Ascending aorta (tissue), 2 donors: ENCODE results near the gene TRAPPC5. TPM values are rescaled to one million over a fixed set of nuclear protein-coding genes. Genes with fewer than 3 reads are reported as not detected.

Experiments used
- DNase-seq, 2 donors: peaks; one replicate each; pipeline ENCODE4 v3.0.0-alpha.2; 2019; ENCODE audit warnings: low spot score in 2 of 2
- H3K27ac ChIP-seq, 2 donors: fragments of 200-600 bp; sonication (generic); one replicate each; pipeline ENCODE4 v1.5.1; 2016 to 2017; ENCODE audit warnings: mild to moderate bottlenecking in 1 of 2
- H3K27me3 ChIP-seq: fragments of 200-600 bp; sonication (generic); one replicate; pipeline ENCODE4 v1.5.1; 2017
- H3K36me3 ChIP-seq, 2 donors: fragments of 200-600 bp; sonication (generic); one replicate each; pipeline ENCODE4 v1.5.1; 2016
- H3K4me1 ChIP-seq, 2 donors: fragments of 200-600 bp; sonication (generic); one replicate each; pipeline ENCODE4 v1.5.1; 2016 to 2017; ENCODE audit warnings: mild to moderate bottlenecking in 1 of 2
- H3K4me3 ChIP-seq, 2 donors: fragments of 200-600 bp; sonication (generic); one replicate each; pipeline ENCODE4 v1.5.1; 2016 to 2017; ENCODE audit warnings: mild to moderate bottlenecking in 1 of 2
- H3K9me3 ChIP-seq, 2 donors: fragments of 200-600 bp; sonication (generic); one replicate each; pipeline ENCODE4 v1.5.1; 2016
- intact Hi-C: fragments of 100-400 bp; cut with DNase I; formaldehyde crosslinking; loops from one replicate; pipeline ENCODE4 v1.15.1; 2023
- total RNA-seq: library from RNA; depleted of rRNA; stranded (reverse); fragments of >200 nt; gene quantifications from one replicate; pipeline ENCODE4 v1.1.0, GENCODE V29; 2016
- TF ChIP-seq, protein P1 (sequence below), 3 experiments: fragments of 200-600 bp in 2 of 3; fragments of 450-650 bp in 1 of 3; sonication (generic) in 2 of 3; IDR thresholded peaks; one replicate each; pipeline ENCODE4 v1.5.1; 2016 to 2019; ENCODE audit warnings: antibody characterized with exemption in 3 of 3, mild to moderate bottlenecking in 1 of 3, moderate library complexity in 1 of 3

TRAPPC5 gene
- total RNA-seq, 1 donor from 2014 or later = 166 TPM

DNA sequence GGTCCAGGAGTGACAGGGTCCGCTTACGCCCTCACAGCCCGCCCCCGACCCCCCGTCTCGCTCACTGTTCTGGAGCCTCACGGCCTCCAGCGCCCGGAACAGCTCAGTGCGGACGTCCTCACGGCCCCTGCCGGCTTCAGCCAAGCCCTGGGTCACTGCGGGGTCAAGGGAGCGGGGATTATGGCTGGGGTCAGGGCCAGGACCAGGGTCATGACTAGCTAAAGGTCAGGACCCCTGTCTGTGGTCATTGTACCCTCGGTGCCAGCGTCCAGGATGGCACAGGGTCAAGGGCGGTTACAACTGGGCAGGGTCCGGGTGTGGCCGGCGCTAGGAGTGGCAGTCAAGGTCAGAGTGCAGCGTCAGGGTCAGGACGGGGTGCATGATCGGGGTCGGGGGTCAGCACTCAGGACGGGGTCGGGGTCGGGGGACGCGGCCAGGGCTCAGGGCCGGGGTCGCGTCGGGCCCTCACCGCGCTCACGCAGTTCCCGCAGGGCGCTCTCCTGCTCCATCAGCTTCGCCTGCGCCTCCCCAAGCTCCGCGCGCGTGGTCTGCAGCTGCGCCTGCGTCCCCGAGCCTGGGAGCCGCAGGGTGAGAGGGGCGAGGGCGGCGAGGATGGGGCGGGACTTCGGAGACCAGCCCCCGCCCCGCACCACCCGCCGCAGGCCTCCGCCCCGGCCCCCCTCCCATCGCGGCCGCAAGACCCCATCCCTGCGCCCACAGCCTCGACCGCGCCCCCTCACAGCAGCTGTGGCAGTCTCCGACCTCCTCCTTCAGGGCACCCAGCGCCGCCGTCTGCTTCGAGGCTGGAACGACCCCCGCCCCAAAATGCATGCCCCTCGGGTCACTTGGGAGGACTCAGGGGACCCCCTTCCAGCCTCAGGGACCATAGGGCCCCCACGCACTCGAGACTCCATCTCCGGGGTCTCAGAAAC, 49.9 kb downstream of the TRAPPC5 start:
- no peaks in the 10 kb centered on the region for H3K36me3 ChIP-seq
- H3K4me3 ChIP-seq = peak overlapping the region in 1 of 2 donors; percentile 4
- intact Hi-C loops = no loop called here
- DNase-seq = no peak
- H3K4me1 ChIP-seq = no peaks in the 10 kb centered on the region
- TF ChIP-seq, protein P1, sequence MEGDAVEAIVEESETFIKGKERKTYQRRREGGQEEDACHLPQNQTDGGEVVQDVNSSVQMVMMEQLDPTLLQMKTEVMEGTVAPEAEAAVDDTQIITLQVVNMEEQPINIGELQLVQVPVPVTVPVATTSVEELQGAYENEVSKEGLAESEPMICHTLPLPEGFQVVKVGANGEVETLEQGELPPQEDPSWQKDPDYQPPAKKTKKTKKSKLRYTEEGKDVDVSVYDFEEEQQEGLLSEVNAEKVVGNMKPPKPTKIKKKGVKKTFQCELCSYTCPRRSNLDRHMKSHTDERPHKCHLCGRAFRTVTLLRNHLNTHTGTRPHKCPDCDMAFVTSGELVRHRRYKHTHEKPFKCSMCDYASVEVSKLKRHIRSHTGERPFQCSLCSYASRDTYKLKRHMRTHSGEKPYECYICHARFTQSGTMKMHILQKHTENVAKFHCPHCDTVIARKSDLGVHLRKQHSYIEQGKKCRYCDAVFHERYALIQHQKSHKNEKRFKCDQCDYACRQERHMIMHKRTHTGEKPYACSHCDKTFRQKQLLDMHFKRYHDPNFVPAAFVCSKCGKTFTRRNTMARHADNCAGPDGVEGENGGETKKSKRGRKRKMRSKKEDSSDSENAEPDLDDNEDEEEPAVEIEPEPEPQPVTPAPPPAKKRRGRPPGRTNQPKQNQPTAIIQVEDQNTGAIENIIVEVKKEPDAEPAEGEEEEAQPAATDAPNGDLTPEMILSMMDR (IDR thresholded peaks at IDR 0.05) = no peak
- H3K27me3 ChIP-seq = no peaks in the 10 kb centered on the region
- no peak overlapping the region for H3K27ac ChIP-seq
- H3K9me3 ChIP-seq = no peaks in the 10 kb centered on the region

DNA sequence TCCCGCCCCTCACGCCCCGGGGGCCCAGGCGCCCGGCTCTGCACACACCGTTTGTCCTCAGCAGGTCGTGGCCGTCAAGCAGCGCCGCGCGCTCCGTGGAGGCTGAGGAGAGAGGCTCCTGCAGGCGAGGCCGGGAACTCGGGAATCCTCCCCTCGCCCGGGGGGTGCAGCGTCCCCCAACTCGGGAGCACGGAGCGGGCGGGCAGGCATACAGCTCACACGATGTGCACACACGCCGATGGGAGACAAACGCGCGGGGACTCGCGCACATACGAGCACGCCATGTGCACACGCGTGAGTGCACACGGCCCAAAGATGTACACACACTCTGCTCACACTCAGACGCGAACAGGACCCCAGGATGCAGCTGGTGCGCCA, 50.6 kb downstream of the TRAPPC5 start:
- Histone ChIP-seq H3K36me3 (no peaks in the 10 kb centered on the region), H3K4me1 (no peaks in the 10 kb centered on the region), H3K4me3 (no peak overlapping the region), H3K27ac (no peak overlapping the region), H3K9me3 (no peaks in the 10 kb centered on the region), H3K27me3 (no peaks in the 10 kb centered on the region)
- TF ChIP-seq, protein P1 (IDR thresholded peaks at IDR 0.05) = no peak
- intact Hi-C loops = no loop called here
- DNase-seq = no peak

DNA sequence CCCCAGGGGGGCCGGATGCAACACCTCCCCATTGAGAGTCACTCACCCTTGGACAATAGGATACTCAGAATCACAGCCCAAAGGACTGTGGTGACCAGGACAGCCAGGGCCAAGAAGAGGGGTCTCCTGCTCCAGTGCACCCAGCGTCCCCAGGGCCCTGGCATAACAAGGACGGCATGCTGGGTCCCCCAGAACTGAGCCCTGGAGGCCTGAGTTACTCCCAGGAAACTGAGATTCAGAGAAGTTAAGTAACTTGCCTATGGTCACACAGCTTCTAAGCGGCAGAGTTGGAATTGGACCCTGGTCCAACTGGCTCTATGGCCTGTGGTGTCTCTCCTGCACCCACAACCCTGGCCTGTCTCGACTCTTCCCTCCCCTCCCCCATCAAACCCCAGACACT, 51.0 kb downstream of the TRAPPC5 start:
- Histone ChIP-seq H3K9me3 (no peaks in the 10 kb centered on the region), H3K4me3 (no peak overlapping the region), H3K36me3 (no peaks in the 10 kb centered on the region), H3K27ac (no peak overlapping the region), H3K27me3 (no peaks in the 10 kb centered on the region), H3K4me1 (no peaks in the 10 kb centered on the region)
- no peak for DNase-seq
- TF ChIP-seq, protein P1 (IDR thresholded peaks at IDR 0.05) = no peak
- intact Hi-C loops = no loop called here

DNA sequence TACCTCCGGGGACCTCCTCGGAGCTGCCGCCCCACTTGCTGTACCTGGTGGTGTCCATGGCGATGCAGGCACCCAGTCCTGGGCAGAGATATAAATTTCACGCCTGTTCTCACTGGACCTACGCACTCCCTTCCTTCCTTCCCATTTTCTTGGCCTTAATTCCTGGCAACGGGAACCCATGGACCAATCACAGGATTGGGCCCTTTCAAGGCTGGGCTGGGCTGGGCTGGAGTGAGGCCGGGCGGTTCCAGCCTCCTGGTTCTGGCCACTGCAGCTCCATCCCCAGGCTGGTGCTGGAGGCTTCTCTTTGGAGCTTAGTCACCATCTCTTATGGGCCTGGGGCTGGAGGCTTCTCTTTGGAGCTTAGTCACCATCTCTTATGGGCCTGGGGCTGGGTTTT, 51.4 kb downstream of the TRAPPC5 start, which contains the start of gene CLEC4G:
TSS of gene CLEC4G (minus strand) at position 66 of the 400 bp plus-strand sequence. CDS start at position 58, 8 bp downstream.
- Histone ChIP-seq H3K4me1 (no peaks in the 10 kb centered on the region), H3K27me3 (no peaks in the 10 kb centered on the region), H3K27ac (no peak within 1 kb of the TSS), H3K36me3 (no peaks in the 10 kb centered on the region), H3K9me3 (no peaks in the 10 kb centered on the region), H3K4me3 (no peak within 1 kb of the TSS)
- intact Hi-C loops = no loop called here
- TF ChIP-seq, protein P1 (IDR thresholded peaks at IDR 0.05) = no peak
- no peak for DNase-seq

DNA sequence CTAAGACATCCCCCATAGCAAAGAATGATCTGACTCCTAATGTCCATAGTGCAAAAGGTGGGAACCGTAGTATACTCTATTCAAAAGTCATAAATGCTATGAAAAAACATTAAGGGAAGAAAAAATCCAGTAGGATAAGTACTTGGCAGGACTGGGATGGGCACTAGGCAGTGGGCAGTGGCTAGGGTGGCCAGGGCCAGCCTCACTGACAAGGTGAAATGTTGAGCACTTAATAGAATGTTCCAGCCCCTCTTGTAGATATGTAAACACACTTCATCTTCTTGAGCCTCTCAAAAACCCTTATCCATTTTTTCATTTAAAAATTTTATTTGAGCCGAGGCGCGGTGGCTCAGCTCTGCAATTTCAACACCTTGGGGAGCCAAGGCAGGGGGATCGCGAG, 52.7 kb downstream of the TRAPPC5 start:
- H3K27ac ChIP-seq = no peak overlapping the region
- no peaks in the 10 kb centered on the region for H3K9me3 ChIP-seq
- intact Hi-C loops = no loop called here

More for the DNA sequence above, 52.7 kb downstream of the TRAPPC5 start:
- Histone ChIP-seq H3K27me3 (no peaks in the 10 kb centered on the region), H3K4me1 (no peaks in the 10 kb centered on the region), H3K36me3 (no peaks in the 10 kb centered on the region), H3K4me3 (no peak overlapping the region)
- DNase-seq = no peak
- TF ChIP-seq, protein P1 (IDR thresholded peaks at IDR 0.05) = no peak
